Anterior cingulate cortex (tissue), 58 donors: Measurements from ENCODE around the gene SRSF6.
A peak's percentile ranks its signal among the peaks of the same experiment; 100 is the strongest.
"Not testable (repeated sequence)": the region's sequence is repeated elsewhere in the genome, so short reads cannot be mapped to it uniquely, and the experiment has no call there.

Experiments used
- DNase-seq, 58 donors: peaks; one replicate each; lab custom pipeline; 2025; lab: John Stamatoyannopoulos, UW

SRSF6 gene

GRCh38 chr20:43448431-43448747 lies 9.3 kb upstream of the SRSF6 start:
- DNase-seq: not testable (repeated sequence)

GRCh38 chr20:43448748-43449535 lies 8.8 kb upstream of the SRSF6 start:
- peak in 27 of 58 donors; percentile 3 to 54 (median 10) for DNase-seq

- no peak for DNase-seq
Measured at GRCh38 chr20:43450841-43451799, 6.6 kb upstream of the SRSF6 start.

DNA sequence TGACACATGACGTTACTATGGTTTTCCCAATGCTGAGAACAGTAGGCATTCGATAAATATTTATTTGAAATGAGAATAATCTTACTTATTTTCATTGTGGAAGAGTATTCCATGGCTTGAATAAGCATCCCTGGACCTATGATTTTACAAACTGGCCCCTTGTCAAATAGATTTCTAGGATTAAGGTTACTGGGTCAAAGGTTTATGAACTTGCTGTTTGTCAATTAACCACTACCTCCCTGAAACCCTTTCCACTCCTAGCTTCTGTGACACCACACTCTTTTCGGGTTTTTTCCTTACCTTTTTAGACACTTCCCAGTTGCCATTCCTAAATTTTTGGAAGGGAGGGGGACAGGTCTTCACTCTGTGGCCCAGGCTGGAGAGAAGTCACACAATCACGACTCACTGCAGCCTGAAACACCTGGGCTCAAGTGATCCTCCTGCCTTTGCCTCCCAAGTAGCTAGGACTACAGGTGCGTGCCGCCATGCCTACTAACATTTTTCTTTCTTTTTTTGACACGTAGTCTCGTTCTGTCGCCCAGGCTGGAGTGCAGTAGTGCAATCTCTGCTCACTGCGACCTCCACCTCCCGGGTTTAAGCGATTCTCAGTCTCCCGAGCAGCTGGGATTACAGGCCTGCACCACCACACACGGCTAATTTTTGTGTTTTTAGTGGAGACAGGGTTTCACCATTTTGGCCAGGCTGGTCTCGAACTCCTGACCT lies 5.1 kb upstream of the SRSF6 start:
- DNase-seq: no peak

- not testable (repeated sequence) for DNase-seq
Measured at GRCh38 chr20:43456252-43456651, 1.4 kb upstream of the SRSF6 start.

GRCh38 chr20:43456809-43457639 lies 672 bp upstream of the SRSF6 start:
- peak in 57 of 58 donors; percentile 80 to 98 (median 92) for DNase-seq

DNA sequence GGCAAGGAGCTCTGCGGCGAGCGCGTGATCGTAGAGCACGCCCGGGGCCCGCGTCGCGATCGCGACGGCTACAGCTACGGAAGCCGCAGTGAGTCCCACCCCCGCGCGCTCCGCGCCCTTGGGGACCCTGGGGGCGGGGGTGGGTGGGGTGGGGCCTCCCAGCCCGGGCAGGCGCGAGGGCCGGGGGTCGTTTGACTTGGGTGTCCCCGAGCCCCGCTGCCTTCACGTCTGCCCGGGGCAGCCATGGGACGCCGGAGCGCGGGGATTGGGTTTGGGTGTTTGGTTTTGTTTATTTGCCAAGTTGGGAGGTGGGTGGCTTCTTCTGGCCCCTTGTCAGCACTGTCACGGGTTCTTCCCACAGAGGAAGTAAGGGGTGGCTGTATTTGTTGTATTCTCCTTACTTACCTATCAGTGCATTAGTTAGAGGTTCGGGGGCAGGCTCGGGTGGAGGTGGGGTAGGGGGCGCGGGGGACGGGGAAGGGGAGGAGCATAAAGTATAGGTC lies 777 bp downstream of the SRSF6 start:
- DNase-seq: peak in 2 of 58 donors; percentile 42 to 65

DNA sequence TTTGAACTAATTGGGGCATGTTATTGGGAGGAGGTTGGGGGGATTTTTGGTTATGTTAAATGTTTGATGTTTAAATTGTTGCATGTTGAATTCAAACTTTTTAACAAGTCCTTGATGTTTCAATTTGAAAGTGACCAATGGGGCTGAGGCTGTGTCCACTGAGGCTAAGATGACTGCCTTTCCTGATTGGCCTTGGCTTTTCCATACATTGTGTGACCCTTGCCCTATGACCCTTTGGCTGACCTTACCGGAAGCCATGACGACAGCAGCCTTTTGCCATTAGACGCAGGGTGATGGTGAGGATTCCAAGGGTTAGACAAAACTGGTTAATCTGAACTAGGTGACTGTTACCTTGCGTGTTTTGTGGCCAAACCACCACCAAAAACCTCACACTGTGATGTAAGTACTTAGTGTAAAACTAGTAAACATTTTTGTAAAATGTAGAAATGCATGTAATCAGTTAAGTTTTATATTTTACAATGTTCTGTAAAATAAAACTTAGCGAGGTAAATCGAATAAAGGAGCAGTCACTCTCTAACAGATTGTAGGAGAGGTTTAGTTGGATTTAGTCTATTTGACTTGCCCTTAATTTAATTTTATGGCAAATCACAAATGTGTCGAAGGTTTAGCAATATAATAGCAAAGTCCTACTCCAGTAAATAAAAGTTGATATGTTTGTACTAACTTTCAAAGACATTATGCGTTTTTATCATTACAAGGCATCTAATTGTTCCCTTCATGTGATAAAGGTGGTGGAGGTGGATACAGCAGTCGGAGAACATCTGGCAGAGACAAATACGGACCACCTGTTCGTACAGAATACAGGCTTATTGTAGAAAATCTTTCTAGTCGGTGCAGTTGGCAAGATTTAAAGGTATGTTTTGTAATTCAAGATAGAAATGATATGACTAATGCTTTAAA lies 1.6 kb downstream of the SRSF6 start:
- DNase-seq: no peak

DNA sequence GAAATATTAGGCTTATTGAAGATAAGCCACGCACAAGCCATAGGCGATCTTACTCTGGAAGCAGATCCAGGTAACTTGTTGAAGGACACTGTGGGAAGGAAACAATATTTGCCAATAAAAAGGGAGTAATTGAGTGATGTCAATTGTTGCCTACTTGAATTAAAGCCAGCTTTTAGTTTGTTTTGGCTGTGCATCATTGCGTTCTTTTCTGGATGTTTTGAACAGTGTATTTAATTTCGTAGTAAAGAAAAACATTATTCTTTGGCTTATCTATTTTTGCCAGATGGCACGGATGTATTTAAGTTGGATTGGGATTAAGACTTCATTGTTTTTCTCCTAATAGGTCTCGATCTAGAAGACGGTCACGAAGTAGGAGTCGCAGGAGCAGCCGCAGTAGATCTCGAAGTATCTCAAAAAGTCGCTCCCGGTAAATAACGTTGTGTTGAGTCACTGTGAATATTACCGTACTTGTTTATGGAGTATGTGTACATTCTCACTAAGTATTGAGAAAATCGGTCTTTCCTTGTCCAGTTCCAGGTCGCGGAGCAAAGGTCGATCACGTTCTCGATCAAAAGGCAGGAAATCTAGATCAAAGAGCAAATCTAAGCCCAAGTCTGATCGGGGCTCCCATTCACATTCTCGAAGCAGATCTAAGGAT lies 2.6 kb downstream of the SRSF6 start:
- DNase-seq: no peak

DNA sequence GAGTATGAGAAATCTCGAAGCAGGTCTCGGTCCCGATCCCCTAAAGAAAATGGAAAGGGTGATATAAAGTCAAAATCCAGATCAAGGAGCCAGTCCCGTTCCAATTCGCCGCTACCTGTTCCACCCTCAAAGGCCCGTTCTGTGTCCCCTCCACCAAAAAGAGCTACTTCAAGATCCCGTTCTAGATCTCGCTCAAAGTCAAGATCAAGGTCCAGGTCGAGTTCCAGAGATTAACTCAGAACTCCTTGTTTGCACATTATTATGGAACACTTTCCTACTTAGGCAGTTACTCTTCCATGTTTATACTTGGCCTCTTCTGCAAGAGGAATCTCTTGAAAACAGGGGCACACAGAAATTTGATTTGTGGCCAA lies 3.1 kb downstream of the SRSF6 start:
- no peak for DNase-seq

GRCh38 chr20:43461894-43462659 lies 4.4 kb downstream of the SRSF6 start:
- DNase-seq: no peak

GRCh38 chr20:43462660-43463526 lies 5.2 kb downstream of the SRSF6 start:
- no peak for DNase-seq

GRCh38 chr20:43463527-43464218 lies 6.0 kb downstream of the SRSF6 start:
- DNase-seq: no peak

DNA sequence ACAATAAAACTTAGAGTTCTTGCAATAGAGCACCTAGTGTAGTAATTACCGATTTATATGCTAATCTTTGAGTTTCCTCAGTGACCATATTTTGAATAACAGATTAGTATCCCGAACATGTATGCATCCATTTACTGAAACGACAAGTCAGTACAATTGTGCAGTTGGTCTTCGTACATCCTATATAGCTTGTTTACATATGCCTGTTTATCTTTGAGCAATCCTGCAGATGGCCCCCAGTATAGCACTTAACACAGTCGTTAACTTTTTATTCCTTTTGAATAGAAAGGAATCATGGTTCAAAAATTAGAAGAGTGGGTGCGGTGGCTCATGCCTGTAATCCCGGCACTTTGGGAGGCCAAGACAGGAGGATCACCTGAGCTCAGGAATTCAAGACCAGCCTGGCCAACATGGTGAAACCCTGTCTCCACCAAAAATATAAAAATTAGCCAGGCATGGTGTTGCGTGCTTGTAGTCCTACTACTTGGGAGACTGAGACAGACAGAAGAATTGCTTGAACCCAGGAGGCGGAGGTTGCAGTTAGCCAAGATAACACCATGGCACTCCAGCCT lies 6.6 kb downstream of the SRSF6 start:
- no peak for DNase-seq

- DNase-seq: no peak
Measured at GRCh38 chr20:43465625-43465943, 7.9 kb downstream of the SRSF6 start.

- no peak for DNase-seq
Measured at GRCh38 chr20:43467589-43467988, 9.9 kb downstream of the SRSF6 start.
